Stimulated activated CD4-positive, alpha-beta T cell treated with anti-CD3 and anti-CD28 coated beads, Interleukin-15, amount 100 ng/mL, for 24 hours (primary cell): ENCODE data around the gene MISP3.
"Not testable (repeated sequence)": the region's sequence is repeated elsewhere in the genome, so short reads cannot be mapped to it uniquely, and the experiment has no call there.

ENCODE experiments used
- DNase-seq: peaks from one replicate; pipeline ENCODE4 v3.0.0-alpha.2; 2020

MISP3 gene

DNA sequence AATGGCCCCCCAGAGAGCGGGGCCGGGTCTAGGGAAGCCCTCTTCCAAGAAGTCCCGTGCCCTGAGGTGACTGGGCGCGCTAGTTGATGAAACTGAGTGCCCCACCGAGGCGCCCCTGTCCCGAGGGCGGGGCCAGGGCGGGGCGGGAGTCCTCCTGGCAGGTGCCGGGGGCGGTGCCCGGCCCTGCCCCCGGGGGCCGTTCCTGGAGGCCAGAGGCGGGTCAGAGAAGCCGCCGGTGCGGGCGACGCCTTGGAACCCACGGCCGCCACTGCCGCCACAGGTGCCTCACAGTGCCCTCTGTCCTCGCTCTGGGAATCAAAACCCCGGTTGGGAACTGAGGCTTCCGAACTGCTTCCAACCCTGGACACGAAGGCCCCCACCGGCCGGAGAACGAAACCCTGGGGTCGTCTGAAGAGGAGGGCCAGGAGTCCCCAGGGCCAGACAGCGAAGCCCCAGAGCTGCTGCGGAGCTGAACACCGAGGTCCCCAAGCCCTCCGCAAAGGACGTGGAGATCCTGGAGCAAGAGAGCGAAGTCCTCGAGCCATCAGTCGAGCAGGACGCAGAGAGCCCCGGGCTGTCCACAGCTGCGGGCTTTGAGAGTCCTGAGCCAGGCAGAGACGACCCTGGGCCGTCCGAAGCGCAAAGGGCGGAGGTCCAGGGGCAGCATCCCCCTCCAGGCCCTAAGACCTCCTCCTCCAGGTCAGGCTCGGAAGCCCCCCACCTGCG, at the start of gene MISP3:
MISP3 (plus strand) TSS at position 252 of the 726 bp plus-strand sequence. CDS start 524 bp downstream, outside the sequence.
- DNase-seq = peak; percentile 67

- peak; percentile 53 for DNase-seq
These were observed 49.0 kb upstream of the MISP3 start for GRCh38 chr19:14023404-14024235.

- not testable (repeated sequence) for DNase-seq
These were observed 45.9 kb upstream of the MISP3 start for GRCh38 chr19:14026652-14027192.

DNA sequence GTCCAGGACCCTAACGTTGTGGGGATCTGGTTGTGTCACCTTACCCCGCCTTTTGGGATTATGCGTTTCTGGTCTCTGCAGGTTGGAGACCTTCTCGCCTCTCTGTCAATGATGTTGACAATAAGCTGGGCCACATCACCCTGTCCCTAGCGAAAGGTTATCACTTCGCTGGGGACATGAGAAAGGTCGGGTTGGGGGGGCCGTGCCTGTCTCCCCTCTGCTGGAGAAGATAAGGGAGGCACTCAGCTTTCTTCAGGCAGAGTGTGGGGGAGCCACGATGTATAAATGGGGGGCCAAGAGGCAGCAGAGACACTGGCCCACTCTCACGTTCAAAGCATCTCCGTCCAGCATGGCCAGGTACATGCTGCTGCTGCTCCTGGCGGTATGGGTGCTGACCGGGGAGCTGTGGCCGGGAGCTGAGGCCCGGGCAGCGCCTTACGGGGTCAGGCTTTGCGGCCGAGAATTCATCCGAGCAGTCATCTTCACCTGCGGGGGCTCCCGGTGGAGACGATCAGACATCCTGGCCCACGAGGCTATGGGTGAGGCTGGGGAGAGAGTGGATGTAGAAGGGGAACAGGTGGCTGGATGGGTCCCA, 44.6 kb upstream of the MISP3 start, which contains the start of gene RLN3:
RLN3 (plus strand) TSS at position 293 of the 595 bp plus-strand sequence; CDS start at position 350, 57 bp downstream.
- no peak for DNase-seq

DNA sequence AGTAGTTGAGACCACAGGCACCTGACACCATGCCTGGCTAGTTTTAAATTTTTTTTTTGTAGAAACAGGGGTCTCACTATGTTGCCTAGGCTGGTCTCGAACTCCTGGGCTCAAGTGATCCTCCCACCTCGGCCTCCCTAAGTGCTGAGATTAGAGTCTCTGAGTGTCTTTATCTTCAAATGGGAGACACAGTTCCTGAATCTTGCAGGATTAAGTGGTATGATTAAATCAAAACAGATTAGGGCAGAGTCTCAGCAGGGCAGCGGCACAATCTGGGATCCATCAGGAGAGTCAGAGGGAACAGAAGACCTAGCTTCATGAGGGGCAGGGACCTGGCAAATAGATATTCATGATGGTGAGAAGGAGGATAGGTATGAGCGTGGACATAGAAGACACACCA, 43.7 kb upstream of the MISP3 start:
- DNase-seq = no peak

GRCh38 chr19:14030997-14031718, 41.4 kb upstream of the MISP3 start:
- DNase-seq = no peak

GRCh38 chr19:14031719-14032480, 40.7 kb upstream of the MISP3 start, which contains the start of gene IL27RA:
Gene IL27RA (plus strand): TSS chr19:14031762. CDS start chr19:14031873, 111 bp downstream.
- DNase-seq = peak; percentile 85

GRCh38 chr19:14033946-14034345, 38.6 kb upstream of the MISP3 start:
- DNase-seq = no peak

GRCh38 chr19:14035159-14035558, 37.4 kb upstream of the MISP3 start:
- not testable (repeated sequence) for DNase-seq

DNA sequence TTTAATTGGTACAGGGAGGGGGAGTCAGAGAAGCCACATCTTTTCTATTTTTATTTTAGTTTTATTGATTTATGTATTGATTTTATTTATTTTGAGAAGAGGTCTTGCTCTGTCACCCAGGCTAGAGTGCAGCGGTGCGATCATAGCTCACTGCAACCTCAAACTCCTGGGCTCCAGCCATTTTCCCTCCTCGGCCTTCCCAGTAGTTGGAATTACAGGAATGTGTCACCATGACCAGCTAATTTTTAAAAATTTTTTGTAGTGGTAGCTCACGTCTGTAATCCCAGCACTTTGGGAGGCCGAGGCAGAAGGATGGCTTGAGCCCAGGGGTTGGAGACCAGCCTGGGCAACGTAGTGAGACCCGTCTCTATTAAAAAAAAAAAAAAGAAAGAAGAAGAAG, 36.9 kb upstream of the MISP3 start:
- no peak for DNase-seq

DNA sequence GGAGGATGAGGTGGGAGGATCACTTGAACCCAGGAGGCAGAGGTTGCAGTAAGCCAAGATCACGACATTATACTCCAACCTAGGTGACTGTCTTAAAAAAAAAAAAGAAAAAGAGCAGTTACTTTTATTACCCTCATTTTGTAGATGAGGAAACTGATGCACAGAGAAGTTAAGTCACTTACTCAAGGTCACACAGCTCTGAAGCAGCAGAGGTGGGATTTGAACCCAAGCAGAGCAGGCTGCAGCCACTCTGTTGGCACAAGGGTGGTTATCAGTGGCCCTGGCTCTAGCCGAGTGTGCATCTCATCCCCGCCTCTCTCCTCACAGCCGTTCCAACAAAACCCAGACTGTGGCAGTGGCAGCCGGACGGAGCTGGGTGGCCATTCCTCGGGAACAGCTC, 33.4 kb upstream of the MISP3 start:
- DNase-seq = no peak

DNA sequence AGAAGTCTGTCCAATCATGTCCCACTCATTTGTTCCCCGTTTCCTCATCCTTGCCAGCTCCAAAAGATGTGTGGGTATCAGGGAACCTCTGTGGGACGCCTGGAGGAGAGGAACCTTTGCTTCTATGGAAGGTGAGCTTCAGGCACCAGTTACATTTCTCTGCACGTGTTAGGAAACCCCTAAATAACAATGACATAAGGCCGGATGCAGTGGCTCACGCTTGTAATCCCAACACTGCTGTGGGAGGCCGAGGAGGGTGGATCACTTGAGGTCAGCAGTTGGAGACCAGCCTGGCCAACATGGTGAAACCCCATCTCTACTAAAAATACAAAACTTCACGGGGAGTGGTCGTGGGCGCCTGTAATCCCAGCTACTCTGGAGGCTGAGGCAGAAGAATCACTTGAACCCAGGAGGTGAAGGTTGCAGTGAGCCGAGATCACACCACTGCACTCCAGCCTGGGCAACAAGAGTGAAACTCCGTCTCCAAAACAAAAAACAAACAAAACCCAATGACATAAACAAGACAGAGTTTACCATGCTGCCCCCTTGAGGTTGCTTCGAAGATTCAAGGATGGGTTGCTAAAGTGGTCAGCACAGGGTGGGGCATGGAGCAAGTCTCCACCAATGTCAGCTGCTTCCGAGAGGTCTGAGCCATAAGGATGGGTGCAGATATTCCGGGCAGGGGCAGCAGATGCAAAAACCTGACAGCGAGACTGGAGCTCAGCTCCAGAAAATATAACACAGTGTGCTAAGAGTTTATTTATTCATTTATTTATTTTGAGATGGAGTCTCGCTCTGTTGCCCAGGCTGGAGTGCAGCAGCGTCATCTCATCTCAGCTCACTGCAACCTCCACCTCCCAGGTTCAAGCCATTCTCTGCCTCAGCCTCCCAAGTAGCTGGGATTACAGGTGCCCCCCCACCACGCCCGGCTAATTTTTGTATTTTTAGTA, 29.7 kb upstream of the MISP3 start:
- DNase-seq = not testable (repeated sequence)

GRCh38 chr19:14047866-14048265, 24.7 kb upstream of the MISP3 start:
- DNase-seq = not testable (repeated sequence)

DNA sequence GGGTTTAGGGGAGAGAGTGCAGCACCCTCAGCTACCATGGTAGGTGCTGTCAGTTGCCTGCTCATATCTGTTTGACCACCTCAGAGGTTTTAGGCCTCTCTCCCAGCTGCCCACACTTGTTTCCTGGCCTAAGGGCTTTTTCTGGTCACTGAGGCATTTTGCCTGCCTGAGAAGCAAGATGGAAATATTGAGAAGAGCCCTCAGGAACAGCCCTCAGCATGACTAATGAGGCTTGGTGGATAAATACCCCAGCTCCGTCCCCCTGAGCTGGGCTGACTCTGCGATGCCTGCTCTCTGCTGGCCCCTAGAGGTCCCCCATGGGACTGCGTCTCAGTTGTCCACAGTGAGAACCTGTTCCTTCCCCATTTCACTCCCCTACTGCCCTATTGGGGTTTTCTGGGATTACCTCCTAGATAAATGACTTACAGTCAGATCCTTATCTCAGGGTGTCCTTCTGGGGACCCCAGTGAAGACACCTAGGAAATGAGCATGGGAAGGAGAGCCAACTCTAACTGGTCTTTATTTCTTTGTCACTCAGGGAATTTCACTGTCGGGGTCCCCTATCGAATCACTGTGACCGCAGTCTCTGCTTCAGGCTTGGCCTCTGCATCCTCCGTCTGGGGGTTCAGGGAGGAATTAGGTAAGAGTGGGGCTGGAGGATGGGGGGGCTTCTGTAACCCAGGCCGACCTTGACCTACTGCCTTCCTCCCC, 24.0 kb upstream of the MISP3 start:
- peak; percentile 84 for DNase-seq

GRCh38 chr19:14050512-14050911, 22.1 kb upstream of the MISP3 start:
- DNase-seq = no peak

GRCh38 chr19:14050961-14051360, 21.6 kb upstream of the MISP3 start:
- not testable (repeated sequence) for DNase-seq

DNA sequence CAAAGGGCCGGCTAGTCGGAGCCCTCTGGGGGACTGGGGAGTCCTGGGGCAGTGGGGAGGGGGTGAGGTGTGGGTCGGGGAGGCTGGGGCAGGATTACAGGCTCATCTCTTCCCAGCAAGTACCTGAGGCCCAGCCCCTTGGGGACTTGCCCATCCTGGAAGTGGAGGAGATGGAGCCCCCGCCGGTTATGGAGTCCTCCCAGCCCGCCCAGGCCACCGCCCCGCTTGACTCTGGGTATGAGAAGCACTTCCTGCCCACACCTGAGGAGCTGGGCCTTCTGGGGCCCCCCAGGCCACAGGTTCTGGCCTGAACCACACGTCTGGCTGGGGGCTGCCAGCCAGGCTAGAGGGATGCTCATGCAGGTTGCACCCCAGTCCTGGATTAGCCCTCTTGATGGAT, 20.6 kb upstream of the MISP3 start:
- DNase-seq = no peak

DNA sequence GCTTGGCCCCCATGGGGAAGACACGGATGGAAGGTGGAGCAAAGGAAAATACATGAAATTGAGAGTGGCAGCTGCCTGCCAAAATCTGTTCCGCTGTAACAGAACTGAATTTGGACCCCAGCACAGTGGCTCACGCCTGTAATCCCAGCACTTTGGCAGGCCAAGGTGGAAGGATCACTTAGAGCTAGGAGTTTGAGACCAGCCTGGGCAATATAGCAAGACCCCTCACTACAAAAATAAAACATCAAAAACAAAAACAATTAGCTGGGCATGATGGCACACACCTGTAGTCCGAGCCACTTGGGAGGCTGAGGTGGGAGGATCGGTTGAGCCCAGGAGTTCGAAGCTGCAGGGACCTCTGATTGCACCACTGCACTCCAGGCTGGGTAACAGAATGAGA, 20.1 kb upstream of the MISP3 start:
- DNase-seq = no peak

DNA sequence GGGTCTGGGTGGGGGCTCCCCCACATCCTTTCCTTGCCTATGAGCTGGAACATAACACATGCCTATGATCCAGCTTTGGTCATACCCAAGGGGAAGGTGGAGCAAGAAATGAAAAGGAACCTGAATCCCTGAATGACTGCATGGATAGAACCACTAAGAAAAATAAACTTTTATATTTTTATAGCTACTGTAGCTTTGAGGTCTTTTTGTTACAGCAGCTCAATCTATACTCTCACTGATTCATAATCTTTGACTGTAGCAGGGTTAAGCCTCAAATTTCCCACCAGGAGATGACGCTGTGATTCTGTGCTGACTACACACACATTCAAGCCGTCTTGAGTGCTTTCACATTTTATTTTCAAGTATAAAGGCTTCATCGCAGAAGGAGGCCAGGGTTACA, 19.6 kb upstream of the MISP3 start:
- DNase-seq = no peak

DNA sequence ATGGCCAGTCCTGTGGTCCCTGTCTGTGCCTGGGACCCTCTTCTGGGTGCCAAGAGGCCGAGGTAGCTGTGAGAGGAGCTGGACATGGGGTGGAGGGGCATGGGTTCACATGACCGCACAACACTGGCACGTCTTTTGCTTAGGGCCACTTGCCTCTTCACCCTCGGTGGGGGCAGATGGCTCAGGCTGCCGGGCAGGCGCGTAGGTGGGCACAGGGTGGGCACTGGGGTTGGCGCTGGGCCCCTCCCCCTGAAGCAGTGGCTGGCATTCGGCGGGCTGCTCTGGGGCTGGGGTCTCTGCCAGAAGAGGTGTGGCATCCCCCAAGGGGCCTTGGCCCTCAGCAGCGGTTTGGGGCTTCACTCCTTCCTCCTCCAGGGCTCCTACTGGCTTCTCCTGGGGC, 19.1 kb upstream of the MISP3 start:
- no peak for DNase-seq
